Thymus (tissue), 11 donors: ENCODE data around the gene ZNF669. TPM values are rescaled to one million over a fixed set of nuclear protein-coding genes. Genes with fewer than 3 reads are reported as not detected.

Source experiments
- DNase-seq, 9 donors: peaks; one replicate each; pipeline ENCODE4 v3.0.0-alpha.2; 2013; ENCODE audit warnings: low spot score in 9 of 9, low read depth in 6 of 9, missing footprints in 1 of 9
- H3K27ac ChIP-seq, 2 donors: one replicate each; pipeline ENCODE4 v1.5.1; 2013; ENCODE audit warnings: control low read depth in 1 of 2, low read depth in 1 of 2, low read length in 1 of 2, mild to moderate bottlenecking in 1 of 2, moderate library complexity in 1 of 2
- H3K27me3 ChIP-seq, 2 donors: one replicate each; pipeline ENCODE4 v1.5.1; 2013; ENCODE audit warnings: low read length in 1 of 2; ENCODE audit not compliant: control insufficient read depth in 2 of 2, insufficient read depth in 1 of 2
- H3K36me3 ChIP-seq, 2 donors: one replicate each; pipeline ENCODE4 v1.5.1; 2013; ENCODE audit warnings: low read length in 1 of 2, mild to moderate bottlenecking in 1 of 2, moderate library complexity in 1 of 2; ENCODE audit not compliant: control insufficient read depth in 2 of 2, insufficient read depth in 2 of 2
- H3K4me1 ChIP-seq, 2 donors: one replicate each; pipeline ENCODE4 v1.5.1; 2013; ENCODE audit warnings: low read length in 2 of 2; ENCODE audit not compliant: control insufficient read depth in 2 of 2, insufficient read depth in 2 of 2
- H3K4me3 ChIP-seq, 2 donors: one replicate each; pipeline ENCODE4 v1.5.1; 2013; ENCODE audit warnings: low read length in 2 of 2, control low read depth in 1 of 2, mild to moderate bottlenecking in 1 of 2
- H3K9me3 ChIP-seq, 2 donors: one replicate each; pipeline ENCODE4 v1.5.1; 2013; ENCODE audit warnings: low read length in 1 of 2, mild to moderate bottlenecking in 1 of 2; ENCODE audit not compliant: control insufficient read depth in 2 of 2, insufficient read depth in 1 of 2
- WGBS: extraction: QIAGEN DNeasy Blood & Tissue Kit; methylation state at CpG from one replicate; pipeline ENCODE4 v1.1.7; 2013; 5-methylcytosine and 5-hydroxymethylcytosine counted together
- polyA plus RNA-seq: library from polyadenylated mRNA; stranded (reverse); fragments of 200-250 nt; gene quantifications from one replicate; pipeline ENCODE4 v1.2.3, GENCODE V29; 2013
- total RNA-seq: library from RNA; stranded (reverse); fragments of 120-200 nt; gene quantifications from one replicate; pipeline ENCODE4 v1.2.4, GENCODE V29; 2013
- donor health status: healthy.

Gene ZNF669
- total and polyA plus RNA-seq, 2 donors = 10.0 to 14.8 TPM

GRCh38 chr1:247113733-247114271 is 9.6 kb upstream of the ZNF669 start:
- peaks cover 8 to 13% of the 10 kb centered on the region in 2 donors for H3K4me1 ChIP-seq
- WGBS = 94% methylated on average over 5 of the region's 5 CpGs

GRCh38 chr1:247113094-247113497 is 8.9 kb upstream of the ZNF669 start:
- Histone ChIP-seq H3K27ac (no peak overlapping the region), H3K4me1 (peaks cover 8 to 13% of the 10 kb centered on the region in 2 donors), H3K27me3 (peaks cover 40 to 70% of the 10 kb centered on the region in 2 donors), H3K9me3 (peaks cover 0 to 5% of the 10 kb centered on the region in 2 donors), H3K4me3 (no peak overlapping the region), H3K36me3 (no peaks in the 10 kb centered on the region)
- WGBS = 87% methylated on average over 5 of the region's 5 CpGs
- DNase-seq = no peak

More at GRCh38 chr1:247113733-247114271, 9.6 kb upstream of the ZNF669 start:
- Histone ChIP-seq H3K27me3 (peaks cover 39 to 66% of the 10 kb centered on the region in 2 donors), H3K27ac (no peak overlapping the region), H3K4me3 (no peak overlapping the region), H3K9me3 (peaks cover 0 to 5% of the 10 kb centered on the region in 2 donors), H3K36me3 (no peaks in the 10 kb centered on the region)
- no peak for DNase-seq

- 79% methylated on average over 9 of the region's 9 CpGs for WGBS
- H3K27ac ChIP-seq = no peak overlapping the region
- peaks cover 0 to 5% of the 10 kb centered on the region in 2 donors for H3K9me3 ChIP-seq
- peak overlapping the region in 1 of 2 donors; percentile 45 for H3K4me3 ChIP-seq
- peaks cover 8 to 13% of the 10 kb centered on the region in 2 donors for H3K4me1 ChIP-seq
- no peaks in the 10 kb centered on the region for H3K36me3 ChIP-seq
- no peak for DNase-seq
- peaks cover 40 to 76% of the 10 kb centered on the region in 2 donors for H3K27me3 ChIP-seq
Measured at GRCh38 chr1:247112479-247112781, 8.3 kb upstream of the ZNF669 start.

GRCh38 chr1:247111700-247112478 is 7.7 kb upstream of the ZNF669 start:
- Histone ChIP-seq H3K4me1 (peaks cover 8 to 13% of the 10 kb centered on the region in 2 donors), H3K27ac (no peak overlapping the region), H3K9me3 (peaks cover 0 to 5% of the 10 kb centered on the region in 2 donors), H3K27me3 (peaks cover 40 to 79% of the 10 kb centered on the region in 2 donors), H3K36me3 (no peaks in the 10 kb centered on the region), H3K4me3 (peak overlapping the region; percentile 20 to 45)
- WGBS = 6% methylated on average over 78 of the region's 78 CpGs
- no peak for DNase-seq

- DNase-seq = no peak
- H3K4me3 ChIP-seq = peak overlapping the region in 1 of 2 donors; percentile 45
- peaks cover 40 to 83% of the 10 kb centered on the region in 2 donors for H3K27me3 ChIP-seq
- H3K4me1 ChIP-seq = peaks cover 8 to 13% of the 10 kb centered on the region in 2 donors
- H3K9me3 ChIP-seq = peaks cover 0 to 5% of the 10 kb centered on the region in 2 donors
- 2% methylated on average over 62 of the region's 62 CpGs for WGBS
- H3K27ac ChIP-seq = no peak overlapping the region
- no peaks in the 10 kb centered on the region for H3K36me3 ChIP-seq
Measured at GRCh38 chr1:247111259-247111699, 7.1 kb upstream of the ZNF669 start.

GRCh38 chr1:247110627-247111258 is 6.6 kb upstream of the ZNF669 start:
- H3K27ac ChIP-seq = no peak overlapping the region
- DNase-seq = no peak

GRCh38 chr1:247107694-247108093 is 3.5 kb upstream of the ZNF669 start:
- peaks cover 0 to 5% of the 10 kb centered on the region in 2 donors for H3K9me3 ChIP-seq
- peaks cover 33 to 59% of the 10 kb centered on the region in 2 donors for H3K27me3 ChIP-seq
- H3K4me1 ChIP-seq = peaks cover 8 to 20% of the 10 kb centered on the region in 2 donors
- no peak for DNase-seq
- H3K4me3 ChIP-seq = no peak overlapping the region
- H3K27ac ChIP-seq = no peak overlapping the region
- H3K36me3 ChIP-seq = peaks cover 0 to 5% of the 10 kb centered on the region in 2 donors
- WGBS = 93% methylated on average over 7 of the region's 7 CpGs

More at GRCh38 chr1:247110627-247111258, 6.6 kb upstream of the ZNF669 start:
- Histone ChIP-seq H3K27me3 (peaks cover 40 to 88% of the 10 kb centered on the region in 2 donors), H3K4me3 (peak overlapping the region in 1 of 2 donors; percentile 45), H3K9me3 (peaks cover 0 to 5% of the 10 kb centered on the region in 2 donors), H3K36me3 (no peaks in the 10 kb centered on the region), H3K4me1 (peaks cover 8 to 13% of the 10 kb centered on the region in 2 donors)
- 24% methylated on average over 30 of the region's 30 CpGs for WGBS

GRCh38 chr1:247105966-247106365 is 1.8 kb upstream of the ZNF669 start:
- WGBS = 94% methylated on average over 15 of the region's 15 CpGs
- H3K4me1 ChIP-seq = peaks cover under 1 to 11% of the 10 kb centered on the region in 2 donors
- H3K4me3 ChIP-seq = no peak overlapping the region
- H3K27ac ChIP-seq = no peak overlapping the region
- DNase-seq = no peak
- peaks cover 0 to 2% of the 10 kb centered on the region in 2 donors for H3K9me3 ChIP-seq
- peaks cover 15 to 42% of the 10 kb centered on the region in 2 donors for H3K27me3 ChIP-seq
- H3K36me3 ChIP-seq = peaks cover 12 to 15% of the 10 kb centered on the region in 2 donors

GRCh38 chr1:247104965-247105364 is 809 bp upstream of the ZNF669 start:
- Histone ChIP-seq H3K9me3 (peaks cover 4 to 7% of the 10 kb centered on the region in 2 donors), H3K4me1 (peaks cover 0 to 7% of the 10 kb centered on the region in 2 donors), H3K27me3 (peaks cover 6 to 32% of the 10 kb centered on the region in 2 donors), H3K36me3 (peaks cover 22 to 24% of the 10 kb centered on the region in 2 donors), H3K4me3 (no peak overlapping the region), H3K27ac (no peak overlapping the region)
- DNase-seq = no peak
- 87% methylated on average over 13 of the region's 13 CpGs for WGBS
